HEK293 (cell line): ENCODE measurements around the gene RNU11.

Experiments used
- GLI2 ChIP-seq: fragments of 450-650 bp; formaldehyde crosslinking; IDR thresholded peaks from 2 replicates; pipeline ENCODE4; 2017; ENCODE audit warnings: missing biosample characterization, missing genetic modification characterization, low read depth, borderline replicate concordance
- GLIS1 ChIP-seq: fragments of 450-650 bp; formaldehyde crosslinking; IDR thresholded peaks from 2 replicates; pipeline ENCODE4 v1.5.1; 2016; ENCODE audit warnings: missing biosample characterization, missing genetic modification characterization
- MZF1 ChIP-seq: fragments of 450-650 bp; formaldehyde crosslinking; IDR thresholded peaks from 2 replicates; pipeline ENCODE4 v1.5.1; 2017; ENCODE audit warnings: missing biosample characterization, missing genetic modification characterization, borderline replicate concordance
- OVOL3 ChIP-seq: fragments of 450-650 bp; formaldehyde crosslinking; IDR thresholded peaks from 2 replicates; pipeline ENCODE4 v1.5.1; 2016; ENCODE audit warnings: missing biosample characterization, missing genetic modification characterization
- RBAK ChIP-seq: fragments of 450-650 bp; formaldehyde crosslinking; IDR thresholded peaks from 2 replicates; pipeline ENCODE4 v1.5.1; 2016; ENCODE audit warnings: missing biosample characterization, missing genetic modification characterization
- SCRT1 ChIP-seq: fragments of 450-650 bp; formaldehyde crosslinking; IDR thresholded peaks from 2 replicates; pipeline ENCODE4 v1.5.1; 2016; ENCODE audit warnings: missing biosample characterization, missing genetic modification characterization, borderline replicate concordance
- SCRT2 ChIP-seq: fragments of 450-650 bp; formaldehyde crosslinking; IDR thresholded peaks from 2 replicates; pipeline ENCODE4 v1.5.1; 2016; ENCODE audit warnings: missing biosample characterization, missing genetic modification characterization
- YY2 ChIP-seq: fragments of 450-650 bp; formaldehyde crosslinking; IDR thresholded peaks from 2 replicates; pipeline ENCODE4 v1.5.1; 2016; ENCODE audit warnings: missing biosample characterization, missing genetic modification characterization
- ZBTB20 ChIP-seq: fragments of 450-650 bp; formaldehyde crosslinking; IDR thresholded peaks from 2 replicates; pipeline ENCODE4 v1.5.1; 2016; ENCODE audit warnings: missing biosample characterization, missing genetic modification characterization
- ZNF138 ChIP-seq: fragments of 450-650 bp; formaldehyde crosslinking; IDR thresholded peaks from 2 replicates; pipeline ENCODE4 v1.5.1; 2016; ENCODE audit warnings: missing biosample characterization, missing genetic modification characterization, borderline replicate concordance
- ZNF335 ChIP-seq: fragments of 450-650 bp; formaldehyde crosslinking; conservative IDR thresholded peaks from 2 replicates; pipeline ENCODE4 v1.5.1; 2016; ENCODE audit warnings: missing biosample characterization, missing genetic modification characterization
- ZNF366 ChIP-seq: fragments of 450-650 bp; formaldehyde crosslinking; conservative IDR thresholded peaks from 2 replicates; pipeline ENCODE4 v1.5.1; 2016; ENCODE audit warnings: missing biosample characterization, missing genetic modification characterization
- ZNF37A ChIP-seq: fragments of 450-650 bp; IDR thresholded peaks from 2 replicates; pipeline ENCODE4 v1.5.1; 2018; ENCODE audit warnings: missing biosample characterization, missing genetic modification characterization
- ZNF394 ChIP-seq: fragments of 450-650 bp; formaldehyde crosslinking; IDR thresholded peaks from 2 replicates; pipeline ENCODE4 v1.5.1; 2016; ENCODE audit warnings: missing biosample characterization, missing genetic modification characterization, mild to moderate bottlenecking, moderate library complexity, borderline replicate concordance
- ZNF501 ChIP-seq: fragments of 450-650 bp; formaldehyde crosslinking; IDR thresholded peaks from 2 replicates; pipeline ENCODE4 v1.5.1; 2016; ENCODE audit warnings: missing biosample characterization, missing genetic modification characterization
- ZNF670 ChIP-seq: fragments of 450-650 bp; formaldehyde crosslinking; IDR thresholded peaks from 2 replicates; pipeline ENCODE4 v1.5.1; 2016; ENCODE audit warnings: missing biosample characterization, missing genetic modification characterization, low read depth
- ZNF747 ChIP-seq: fragments of 450-650 bp; formaldehyde crosslinking; IDR thresholded peaks from 2 replicates; pipeline ENCODE4 v1.5.1; 2016; ENCODE audit warnings: missing biosample characterization, missing genetic modification characterization
- ZNF76 ChIP-seq: fragments of 450-650 bp; formaldehyde crosslinking; IDR thresholded peaks from 2 replicates; pipeline ENCODE4; 2016; ENCODE audit warnings: low read depth, missing biosample characterization, missing genetic modification characterization, borderline replicate concordance
- ZNF768 ChIP-seq: fragments of 450-650 bp; formaldehyde crosslinking; IDR thresholded peaks from 2 replicates; pipeline ENCODE4 v1.5.1; 2018; ENCODE audit warnings: missing biosample characterization, mild to moderate bottlenecking, missing genetic modification characterization
- ZXDB ChIP-seq: fragments of 450-650 bp; formaldehyde crosslinking; IDR thresholded peaks from 2 replicates; pipeline ENCODE4 v1.5.1; 2016; ENCODE audit warnings: missing biosample characterization, missing genetic modification characterization
- TF ChIP-seq, protein P1 (sequence below): fragments of 450-650 bp; formaldehyde crosslinking; IDR thresholded peaks from 2 replicates; pipeline ENCODE4 v1.5.1; 2016; ENCODE audit warnings: missing biosample characterization, missing genetic modification characterization
- TF ChIP-seq, protein P2 (sequence below): fragments of 450-650 bp; formaldehyde crosslinking; IDR thresholded peaks from 2 replicates; pipeline ENCODE4 v1.5.1; 2016; ENCODE audit warnings: missing biosample characterization, missing genetic modification characterization
- TF ChIP-seq, protein P3 (sequence below): fragments of 450-650 bp; formaldehyde crosslinking; IDR thresholded peaks from 2 replicates; pipeline ENCODE4 v1.5.1; 2017; ENCODE audit warnings: missing biosample characterization, missing genetic modification characterization
- TF ChIP-seq, protein P4 (sequence below): fragments of 450-650 bp; formaldehyde crosslinking; conservative IDR thresholded peaks from 2 replicates; pipeline ENCODE4 v1.5.1; 2016; ENCODE audit warnings: low read depth, missing biosample characterization, missing genetic modification characterization
- TF ChIP-seq, protein P5 (sequence below): fragments of 450-650 bp; formaldehyde crosslinking; IDR thresholded peaks from 2 replicates; pipeline ENCODE4 v1.5.1; 2016; ENCODE audit warnings: missing biosample characterization, missing genetic modification characterization
- TF ChIP-seq, protein P6 (sequence below): fragments of 450-650 bp; formaldehyde crosslinking; IDR thresholded peaks from 2 replicates; pipeline ENCODE4 v1.5.1; 2017; ENCODE audit warnings: missing biosample characterization, mild to moderate bottlenecking, missing genetic modification characterization, moderate library complexity

Gene RNU11

DNA sequence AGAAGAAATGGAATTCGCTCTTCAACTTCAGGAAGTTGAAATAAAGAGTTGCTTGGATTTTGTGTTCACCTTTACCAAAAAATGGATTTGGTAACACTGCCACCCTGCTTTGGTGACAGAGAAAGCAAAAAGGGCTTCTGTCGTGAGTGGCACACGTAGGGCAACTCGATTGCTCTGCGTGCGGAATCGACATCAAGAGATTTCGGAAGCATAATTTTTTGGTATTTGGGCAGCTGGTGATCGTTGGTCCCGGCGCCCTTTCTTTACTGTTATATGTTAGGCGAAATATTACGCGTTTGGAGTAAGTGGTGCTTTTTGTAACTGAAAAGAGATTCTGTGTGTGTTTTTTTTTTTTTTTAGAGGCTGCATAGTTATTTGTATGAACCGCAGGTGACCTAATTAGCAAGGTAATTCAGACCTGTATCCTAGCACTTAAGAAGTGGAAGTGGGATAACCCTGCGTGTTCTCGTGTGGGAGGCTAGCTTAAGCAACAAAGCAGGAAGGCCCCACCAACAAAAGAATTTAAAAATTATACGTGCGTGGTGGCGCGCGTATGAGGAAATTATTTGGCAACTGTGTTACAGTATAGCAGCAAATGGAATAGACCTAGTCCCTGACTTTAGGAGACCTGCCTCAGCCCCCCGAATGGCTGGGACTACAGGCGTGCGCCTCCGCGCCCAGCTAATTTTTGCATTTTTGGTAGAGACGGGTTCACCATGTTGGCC is at the start of gene RNU11 (continued):
- TF ChIP-seq, protein P1, sequence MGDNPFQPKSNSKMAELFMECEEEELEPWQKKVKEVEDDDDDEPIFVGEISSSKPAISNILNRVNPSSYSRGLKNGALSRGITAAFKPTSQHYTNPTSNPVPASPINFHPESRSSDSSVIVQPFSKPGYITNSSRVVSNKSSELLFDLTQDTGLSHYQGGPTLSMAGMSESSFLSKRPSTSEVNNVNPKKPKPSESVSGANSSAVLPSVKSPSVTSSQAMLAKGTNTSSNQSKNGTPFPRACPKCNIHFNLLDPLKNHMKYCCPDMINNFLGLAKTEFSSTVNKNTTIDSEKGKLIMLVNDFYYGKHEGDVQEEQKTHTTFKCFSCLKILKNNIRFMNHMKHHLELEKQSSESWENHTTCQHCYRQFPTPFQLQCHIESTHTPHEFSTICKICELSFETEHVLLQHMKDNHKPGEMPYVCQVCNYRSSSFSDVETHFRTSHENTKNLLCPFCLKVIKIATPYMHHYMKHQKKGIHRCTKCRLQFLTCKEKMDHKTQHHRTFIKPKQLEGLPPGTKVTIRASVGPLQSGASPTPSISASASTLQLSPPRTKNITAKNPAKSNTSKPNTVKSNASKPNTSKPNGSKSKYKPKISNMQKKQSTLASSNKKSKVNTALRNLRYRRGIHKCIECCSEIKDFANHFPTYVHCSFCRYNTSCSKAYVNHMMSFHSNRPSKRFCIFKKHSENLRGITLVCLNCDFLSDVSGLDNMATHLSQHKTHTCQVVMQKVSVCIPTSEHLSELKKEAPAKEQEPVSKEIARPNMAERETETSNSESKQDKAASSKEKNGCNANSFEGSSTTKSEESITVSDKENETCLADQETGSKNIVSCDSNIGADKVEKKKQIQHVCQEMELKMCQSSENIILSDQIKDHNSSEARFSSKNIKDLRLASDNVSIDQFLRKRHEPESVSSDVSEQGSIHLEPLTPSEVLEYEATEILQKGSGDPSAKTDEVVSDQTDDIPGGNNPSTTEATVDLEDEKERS (tag by site-specific recombination): no peak
- peak; percentile 68 for TF ChIP-seq ZNF76 (tag by site-specific recombination)
- TF ChIP-seq SCRT1 (tag by site-specific recombination): peak; percentile 72; the same call in 1 of the 2 replicates
- peak; percentile 86 for TF ChIP-seq ZNF501 (tag by site-specific recombination)
- TF ChIP-seq ZXDB (tag by site-specific recombination): peak; percentile 97
- TF ChIP-seq ZNF335 (tag by site-specific recombination): no peak
- peak; percentile 77 for TF ChIP-seq ZNF394 (tag by site-specific recombination)
- TF ChIP-seq, protein P2, sequence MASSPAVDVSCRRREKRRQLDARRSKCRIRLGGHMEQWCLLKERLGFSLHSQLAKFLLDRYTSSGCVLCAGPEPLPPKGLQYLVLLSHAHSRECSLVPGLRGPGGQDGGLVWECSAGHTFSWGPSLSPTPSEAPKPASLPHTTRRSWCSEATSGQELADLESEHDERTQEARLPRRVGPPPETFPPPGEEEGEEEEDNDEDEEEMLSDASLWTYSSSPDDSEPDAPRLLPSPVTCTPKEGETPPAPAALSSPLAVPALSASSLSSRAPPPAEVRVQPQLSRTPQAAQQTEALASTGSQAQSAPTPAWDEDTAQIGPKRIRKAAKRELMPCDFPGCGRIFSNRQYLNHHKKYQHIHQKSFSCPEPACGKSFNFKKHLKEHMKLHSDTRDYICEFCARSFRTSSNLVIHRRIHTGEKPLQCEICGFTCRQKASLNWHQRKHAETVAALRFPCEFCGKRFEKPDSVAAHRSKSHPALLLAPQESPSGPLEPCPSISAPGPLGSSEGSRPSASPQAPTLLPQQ (tag by site-specific recombination): peak; percentile 95
- TF ChIP-seq GLIS1 (tag by site-specific recombination): no peak
- no peak for TF ChIP-seq ZNF670 (tag by site-specific recombination)
- TF ChIP-seq, protein P3, sequence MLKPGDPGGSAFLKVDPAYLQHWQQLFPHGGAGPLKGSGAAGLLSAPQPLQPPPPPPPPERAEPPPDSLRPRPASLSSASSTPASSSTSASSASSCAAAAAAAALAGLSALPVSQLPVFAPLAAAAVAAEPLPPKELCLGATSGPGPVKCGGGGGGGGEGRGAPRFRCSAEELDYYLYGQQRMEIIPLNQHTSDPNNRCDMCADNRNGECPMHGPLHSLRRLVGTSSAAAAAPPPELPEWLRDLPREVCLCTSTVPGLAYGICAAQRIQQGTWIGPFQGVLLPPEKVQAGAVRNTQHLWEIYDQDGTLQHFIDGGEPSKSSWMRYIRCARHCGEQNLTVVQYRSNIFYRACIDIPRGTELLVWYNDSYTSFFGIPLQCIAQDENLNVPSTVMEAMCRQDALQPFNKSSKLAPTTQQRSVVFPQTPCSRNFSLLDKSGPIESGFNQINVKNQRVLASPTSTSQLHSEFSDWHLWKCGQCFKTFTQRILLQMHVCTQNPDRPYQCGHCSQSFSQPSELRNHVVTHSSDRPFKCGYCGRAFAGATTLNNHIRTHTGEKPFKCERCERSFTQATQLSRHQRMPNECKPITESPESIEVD (tag by site-specific recombination): peak; percentile 95
- 0 out of 2 replicates have a peak, but pooled peaks have one; percentile 15 for TF ChIP-seq ZNF747 (tag by site-specific recombination)
- TF ChIP-seq, protein P4, sequence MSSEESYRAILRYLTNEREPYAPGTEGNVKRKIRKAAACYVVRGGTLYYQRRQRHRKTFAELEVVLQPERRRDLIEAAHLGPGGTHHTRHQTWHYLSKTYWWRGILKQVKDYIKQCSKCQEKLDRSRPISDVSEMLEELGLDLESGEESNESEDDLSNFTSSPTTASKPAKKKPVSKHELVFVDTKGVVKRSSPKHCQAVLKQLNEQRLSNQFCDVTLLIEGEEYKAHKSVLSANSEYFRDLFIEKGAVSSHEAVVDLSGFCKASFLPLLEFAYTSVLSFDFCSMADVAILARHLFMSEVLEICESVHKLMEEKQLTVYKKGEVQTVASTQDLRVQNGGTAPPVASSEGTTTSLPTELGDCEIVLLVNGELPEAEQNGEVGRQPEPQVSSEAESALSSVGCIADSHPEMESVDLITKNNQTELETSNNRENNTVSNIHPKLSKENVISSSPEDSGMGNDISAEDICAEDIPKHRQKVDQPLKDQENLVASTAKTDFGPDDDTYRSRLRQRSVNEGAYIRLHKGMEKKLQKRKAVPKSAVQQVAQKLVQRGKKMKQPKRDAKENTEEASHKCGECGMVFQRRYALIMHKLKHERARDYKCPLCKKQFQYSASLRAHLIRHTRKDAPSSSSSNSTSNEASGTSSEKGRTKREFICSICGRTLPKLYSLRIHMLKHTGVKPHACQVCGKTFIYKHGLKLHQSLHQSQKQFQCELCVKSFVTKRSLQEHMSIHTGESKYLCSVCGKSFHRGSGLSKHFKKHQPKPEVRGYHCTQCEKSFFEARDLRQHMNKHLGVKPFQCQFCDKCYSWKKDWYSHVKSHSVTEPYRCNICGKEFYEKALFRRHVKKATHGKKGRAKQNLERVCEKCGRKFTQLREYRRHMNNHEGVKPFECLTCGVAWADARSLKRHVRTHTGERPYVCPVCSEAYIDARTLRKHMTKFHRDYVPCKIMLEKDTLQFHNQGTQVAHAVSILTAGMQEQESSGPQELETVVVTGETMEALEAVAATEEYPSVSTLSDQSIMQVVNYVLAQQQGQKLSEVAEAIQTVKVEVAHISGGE: no peak; the same call in none of the 2 replicates
- peak; percentile 78 for TF ChIP-seq SCRT2 (tag by site-specific recombination)
- TF ChIP-seq, protein P5, sequence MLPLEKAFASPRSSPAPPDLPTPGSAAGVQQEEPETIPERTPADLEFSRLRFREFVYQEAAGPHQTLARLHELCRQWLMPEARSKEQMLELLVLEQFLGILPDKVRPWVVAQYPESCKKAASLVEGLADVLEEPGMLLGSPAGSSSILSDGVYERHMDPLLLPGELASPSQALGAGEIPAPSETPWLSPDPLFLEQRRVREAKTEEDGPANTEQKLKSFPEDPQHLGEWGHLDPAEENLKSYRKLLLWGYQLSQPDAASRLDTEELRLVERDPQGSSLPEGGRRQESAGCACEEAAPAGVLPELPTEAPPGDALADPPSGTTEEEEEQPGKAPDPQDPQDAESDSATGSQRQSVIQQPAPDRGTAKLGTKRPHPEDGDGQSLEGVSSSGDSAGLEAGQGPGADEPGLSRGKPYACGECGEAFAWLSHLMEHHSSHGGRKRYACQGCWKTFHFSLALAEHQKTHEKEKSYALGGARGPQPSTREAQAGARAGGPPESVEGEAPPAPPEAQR (tag by site-specific recombination): peak; percentile 96
- TF ChIP-seq ZNF138 (tag by site-specific recombination): no peak
- TF ChIP-seq RBAK (tag by site-specific recombination): no peak
- TF ChIP-seq, protein P6, sequence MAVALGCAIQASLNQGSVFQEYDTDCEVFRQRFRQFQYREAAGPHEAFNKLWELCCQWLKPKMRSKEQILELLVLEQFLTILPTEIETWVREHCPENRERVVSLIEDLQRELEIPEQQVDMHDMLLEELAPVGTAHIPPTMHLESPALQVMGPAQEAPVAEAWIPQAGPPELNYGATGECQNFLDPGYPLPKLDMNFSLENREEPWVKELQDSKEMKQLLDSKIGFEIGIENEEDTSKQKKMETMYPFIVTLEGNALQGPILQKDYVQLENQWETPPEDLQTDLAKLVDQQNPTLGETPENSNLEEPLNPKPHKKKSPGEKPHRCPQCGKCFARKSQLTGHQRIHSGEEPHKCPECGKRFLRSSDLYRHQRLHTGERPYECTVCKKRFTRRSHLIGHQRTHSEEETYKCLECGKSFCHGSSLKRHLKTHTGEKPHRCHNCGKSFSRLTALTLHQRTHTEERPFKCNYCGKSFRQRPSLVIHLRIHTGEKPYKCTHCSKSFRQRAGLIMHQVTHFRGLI: peak; percentile 79
- TF ChIP-seq ZNF366: peak; percentile 41; the same call in 1 of the 2 replicates
- peak; percentile 85 for TF ChIP-seq ZBTB20 (tag by site-specific recombination)
- TF ChIP-seq MZF1: peak; percentile 91
- 0 out of 2 replicates have a peak, but pooled peaks have one; percentile 40 for TF ChIP-seq ZNF37A
- TF ChIP-seq GLI2 (tag by site-specific recombination): no peak; the same call in 1 of the 2 replicates
- TF ChIP-seq YY2: peak; percentile 21; the same call in 1 of the 2 replicates
- peak; percentile 94 for TF ChIP-seq OVOL3 (tag by site-specific recombination)
- peak; percentile 70; the same call in 1 of the 2 replicates for TF ChIP-seq ZNF768 (tag by site-specific recombination)
